GM10266 (cell line): ENCODE measurements around the gene DOK7.

ENCODE experiments used
- DNase-seq: peaks from one replicate; pipeline ENCODE4 v3.0.0; 2012; ENCODE audit errors: extremely low spot score
- CTCF ChIP-seq: IDR thresholded peaks from 2 replicates; pipeline ENCODE4 v1.5.1; 2012; ENCODE audit warnings: mild to moderate bottlenecking, low read depth; ENCODE audit not compliant: control insufficient read depth, insufficient read depth; ENCODE audit errors: missing control alignments

Gene DOK7

GRCh38 chr4:3468804-3469203, 5.7 kb downstream of the DOK7 start:
- DNase-seq, result no peak
- no peak for TF ChIP-seq CTCF

- no peak for TF ChIP-seq CTCF
- no peak for DNase-seq
Observed at GRCh38 chr4:3469386-3470243, 6.5 kb downstream of the DOK7 start.

GRCh38 chr4:3470244-3471097, 7.4 kb downstream of the DOK7 start:
- TF ChIP-seq CTCF, result no peak
- DNase-seq, result no peak

- TF ChIP-seq CTCF, result no peak
Observed at GRCh38 chr4:3471098-3471760, 8.1 kb downstream of the DOK7 start.

GRCh38 chr4:3471886-3472285, 8.8 kb downstream of the DOK7 start:
- DNase-seq, result no peak
- no peak for TF ChIP-seq CTCF

More at GRCh38 chr4:3471098-3471760, 8.1 kb downstream of the DOK7 start:
- no peak for DNase-seq

GRCh38 chr4:3472411-3473141, 9.5 kb downstream of the DOK7 start:
- DNase-seq, result no peak
- TF ChIP-seq CTCF, result no peak
